HG02588 (cell line): ENCODE measurements around the gene SECISBP2.

ENCODE experiments used
- ATAC-seq: cut with Tn5 transposase; IDR thresholded peaks from one replicate; pipeline ENCODE4 v1.9.1; 2021; ENCODE audit warnings: mild to moderate bottlenecking, moderate library complexity; ENCODE audit not compliant: unreplicated experiment

Gene SECISBP2

GRCh38 chr9:89379508-89380115, 61.3 kb downstream of the SECISBP2 start:
- ATAC-seq = no peak

- ATAC-seq = no peak
These were observed 62.4 kb downstream of the SECISBP2 start for GRCh38 chr9:89380437-89381307.

GRCh38 chr9:89381308-89381609, 63.0 kb downstream of the SECISBP2 start:
- ATAC-seq = no peak

GRCh38 chr9:89382026-89382986, 64.0 kb downstream of the SECISBP2 start:
- ATAC-seq = no peak

- no peak for ATAC-seq
These were observed 64.9 kb downstream of the SECISBP2 start for GRCh38 chr9:89383030-89383720.

GRCh38 chr9:89383721-89384300, 65.5 kb downstream of the SECISBP2 start:
- no peak for ATAC-seq

- no peak for ATAC-seq
These were observed 66.5 kb downstream of the SECISBP2 start for GRCh38 chr9:89384783-89385182.

- ATAC-seq = no peak
These were observed 67.9 kb downstream of the SECISBP2 start for GRCh38 chr9:89386206-89386605.

- no peak for ATAC-seq
These were observed 68.5 kb downstream of the SECISBP2 start for GRCh38 chr9:89386797-89387196.

- ATAC-seq = no peak
These were observed 69.0 kb downstream of the SECISBP2 start for GRCh38 chr9:89387197-89387849.

GRCh38 chr9:89388084-89388867, 70.0 kb downstream of the SECISBP2 start:
- no peak for ATAC-seq

GRCh38 chr9:89388868-89389177, 70.5 kb downstream of the SECISBP2 start:
- no peak for ATAC-seq

- no peak for ATAC-seq
These were observed 71.8 kb downstream of the SECISBP2 start for GRCh38 chr9:89390068-89390555.

GRCh38 chr9:89390578-89391116, 72.3 kb downstream of the SECISBP2 start:
- no peak for ATAC-seq

GRCh38 chr9:89391585-89391984, 73.3 kb downstream of the SECISBP2 start:
- no peak for ATAC-seq

GRCh38 chr9:89394412-89394811, 76.1 kb downstream of the SECISBP2 start:
- no peak for ATAC-seq

- ATAC-seq = no peak
These were observed 77.8 kb downstream of the SECISBP2 start for GRCh38 chr9:89395931-89396710.

- no peak for ATAC-seq
These were observed 79.2 kb downstream of the SECISBP2 start for GRCh38 chr9:89397471-89397870.
